Ishikawa (cell line): ENCODE results near the gene C9orf85.

Source experiments
- CEBPB ChIP-seq: IDR thresholded peaks from 2 replicates; pipeline ENCODE4 v1.6.1; 2012
- EP300 ChIP-seq: IDR thresholded peaks from 2 replicates; pipeline ENCODE4 v1.6.1; 2012; ENCODE audit warnings: borderline replicate concordance
- MAX ChIP-seq: IDR thresholded peaks from 2 replicates; pipeline ENCODE4 v1.6.1; 2012
- NFIC ChIP-seq: IDR thresholded peaks from 2 replicates; pipeline ENCODE4 v1.6.1; 2012
- RAD21 ChIP-seq: IDR thresholded peaks from 2 replicates; pipeline ENCODE4 v1.6.1; 2012; ENCODE audit warnings: low read depth
- REST ChIP-seq: IDR thresholded peaks from 2 replicates; pipeline ENCODE4 v1.6.1; 2012; ENCODE audit warnings: low read depth, mild to moderate bottlenecking
- TAF1 ChIP-seq: IDR thresholded peaks from 2 replicates; pipeline ENCODE4 v1.6.1; 2012; ENCODE audit warnings: low read depth, mild to moderate bottlenecking
- USF1 ChIP-seq: IDR thresholded peaks from 2 replicates; pipeline ENCODE4 v1.6.1; 2012
- YY1 ChIP-seq: IDR thresholded peaks from 2 replicates; pipeline ENCODE4 v1.6.1; 2012; ENCODE audit warnings: low read depth
- ZBTB7A ChIP-seq: IDR thresholded peaks from 2 replicates; pipeline ENCODE4 v1.6.1; 2012; ENCODE audit warnings: low read depth

- no peak for TF ChIP-seq MAX
- no peak for TF ChIP-seq USF1
- no peak for TF ChIP-seq ZBTB7A
- TF ChIP-seq REST = no peak
- no peak for TF ChIP-seq RAD21
- TF ChIP-seq NFIC = no peak
- TF ChIP-seq EP300 = no peak
- TF ChIP-seq YY1 = no peak
- TF ChIP-seq CEBPB = no peak
- TF ChIP-seq TAF1 = no peak
Measured at GRCh38 chr9:72005451-72005850, 94.0 kb downstream of the C9orf85 start.
